NCI-H187 treated with DMSO at 0.1 percent for 48 hours (cell line): Measurements from ENCODE around the gene CSK.

Experiments used
- DNase-seq: peaks from one replicate; lab custom pipeline; 2025; lab: John Stamatoyannopoulos, UW

The CSK gene

DNA sequence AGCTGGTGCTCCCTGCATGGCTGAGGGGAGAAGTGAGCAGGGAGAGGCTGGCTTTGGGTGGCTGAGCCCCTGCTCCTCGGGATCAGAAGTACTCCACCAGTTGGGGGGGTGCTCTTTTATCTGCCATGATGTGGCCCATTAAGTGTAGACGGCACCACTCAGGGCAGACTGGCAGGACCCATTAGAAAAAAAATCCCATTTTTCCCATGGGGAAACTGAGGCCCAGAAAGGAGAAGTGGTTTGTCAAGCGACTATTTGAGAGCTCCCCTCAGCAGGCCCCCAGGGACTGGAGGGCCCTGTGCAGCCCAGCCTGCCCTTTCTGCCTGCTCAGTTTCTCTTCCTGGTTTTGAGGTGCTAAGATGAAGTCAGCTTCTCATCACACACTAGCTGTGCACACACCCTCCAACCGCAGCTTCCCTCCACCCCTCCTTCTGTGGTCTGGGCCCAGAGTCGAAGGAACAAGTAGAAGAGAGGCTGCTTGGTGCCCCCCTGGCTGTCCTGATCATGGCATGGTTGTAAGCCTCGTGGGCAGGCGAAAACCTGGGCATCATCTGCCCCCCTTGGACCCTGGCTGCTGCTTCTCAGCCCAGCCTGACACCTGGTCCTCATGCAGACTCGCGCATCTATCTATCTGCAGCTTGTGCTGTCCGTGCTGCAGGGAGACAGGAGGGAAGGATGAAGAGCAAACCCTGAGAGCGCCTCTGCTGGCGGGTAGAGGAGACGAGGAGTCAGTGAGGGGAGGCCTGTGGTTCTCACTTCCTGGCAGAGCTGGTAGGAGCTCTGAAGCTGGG lies 5.6 kb downstream of the CSK start:
- DNase-seq = no peak

DNA sequence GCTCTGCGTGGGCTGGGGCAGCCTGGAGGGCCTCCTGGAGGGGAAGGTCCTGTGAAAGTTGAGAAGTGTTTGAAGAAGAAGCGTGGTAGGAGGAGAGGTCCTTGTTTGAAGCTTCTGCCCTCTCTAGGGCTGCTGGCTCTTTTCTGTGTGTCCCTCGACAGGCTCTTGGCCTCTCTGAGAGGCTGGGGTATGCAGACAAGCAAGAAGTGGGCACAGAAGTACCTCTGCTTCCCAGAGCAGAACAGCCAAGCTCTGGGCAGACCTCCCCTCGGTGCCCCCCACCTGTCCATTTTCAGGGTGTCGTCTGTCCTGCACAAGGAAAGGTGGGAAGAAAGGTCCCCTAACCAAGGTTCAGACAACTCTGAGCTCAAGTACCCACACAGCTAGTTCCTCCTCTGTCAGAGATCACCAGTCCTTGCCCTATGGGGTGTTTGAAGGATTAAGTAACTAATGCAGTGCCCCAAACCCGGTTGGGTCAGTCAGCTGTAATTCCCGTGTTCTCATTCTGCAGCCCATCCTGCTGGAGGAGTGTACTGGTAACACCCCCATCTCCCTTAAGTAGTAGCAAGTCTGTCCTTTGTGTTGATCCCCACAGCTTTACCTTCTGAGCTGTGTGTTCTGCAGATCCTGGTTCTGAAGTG lies 6.3 kb downstream of the CSK start:
- DNase-seq = no peak

GRCh38 chr15:74788683-74789151 lies 6.8 kb downstream of the CSK start:
- no peak for DNase-seq

DNA sequence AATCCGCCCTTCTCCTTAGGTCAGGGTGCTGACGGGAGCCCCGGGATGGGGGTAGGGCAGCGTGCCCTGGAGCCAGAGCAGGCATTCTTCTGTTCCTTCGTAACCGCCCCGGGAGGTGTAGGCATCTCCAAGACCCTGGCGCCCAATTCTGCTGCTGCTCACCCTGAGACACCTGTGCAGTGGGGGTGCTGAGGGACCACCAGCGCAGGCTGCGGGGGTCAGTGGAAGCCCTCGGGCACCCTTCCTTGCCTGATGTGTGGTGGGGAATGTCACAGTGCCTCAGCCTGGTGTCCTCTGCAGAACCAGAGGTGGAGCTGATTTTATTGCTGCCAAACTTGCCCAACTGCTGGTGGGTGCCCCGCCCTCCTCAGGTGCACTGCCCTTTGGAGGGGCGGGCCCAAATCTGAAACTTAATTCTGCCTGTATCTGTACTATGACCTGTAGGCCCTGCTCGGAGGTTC lies 7.3 kb downstream of the CSK start:
- DNase-seq = no peak

DNA sequence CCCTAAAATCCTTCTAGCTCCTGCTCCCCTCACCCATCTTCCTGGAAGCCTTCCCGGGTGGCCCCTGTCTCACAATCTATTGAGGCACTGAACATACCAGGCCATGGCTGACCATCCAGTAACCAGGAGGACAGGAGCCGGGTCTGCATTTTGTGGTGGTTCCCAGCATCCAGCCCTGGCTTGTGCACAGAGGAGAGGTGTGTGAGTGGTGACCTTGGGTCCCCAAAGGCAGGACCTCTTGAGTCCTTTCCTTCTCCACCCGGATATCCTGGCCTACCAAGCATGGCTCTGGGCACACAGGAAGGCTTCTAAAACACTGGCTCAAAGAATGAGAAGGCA lies 7.8 kb downstream of the CSK start:
- no peak for DNase-seq

DNA sequence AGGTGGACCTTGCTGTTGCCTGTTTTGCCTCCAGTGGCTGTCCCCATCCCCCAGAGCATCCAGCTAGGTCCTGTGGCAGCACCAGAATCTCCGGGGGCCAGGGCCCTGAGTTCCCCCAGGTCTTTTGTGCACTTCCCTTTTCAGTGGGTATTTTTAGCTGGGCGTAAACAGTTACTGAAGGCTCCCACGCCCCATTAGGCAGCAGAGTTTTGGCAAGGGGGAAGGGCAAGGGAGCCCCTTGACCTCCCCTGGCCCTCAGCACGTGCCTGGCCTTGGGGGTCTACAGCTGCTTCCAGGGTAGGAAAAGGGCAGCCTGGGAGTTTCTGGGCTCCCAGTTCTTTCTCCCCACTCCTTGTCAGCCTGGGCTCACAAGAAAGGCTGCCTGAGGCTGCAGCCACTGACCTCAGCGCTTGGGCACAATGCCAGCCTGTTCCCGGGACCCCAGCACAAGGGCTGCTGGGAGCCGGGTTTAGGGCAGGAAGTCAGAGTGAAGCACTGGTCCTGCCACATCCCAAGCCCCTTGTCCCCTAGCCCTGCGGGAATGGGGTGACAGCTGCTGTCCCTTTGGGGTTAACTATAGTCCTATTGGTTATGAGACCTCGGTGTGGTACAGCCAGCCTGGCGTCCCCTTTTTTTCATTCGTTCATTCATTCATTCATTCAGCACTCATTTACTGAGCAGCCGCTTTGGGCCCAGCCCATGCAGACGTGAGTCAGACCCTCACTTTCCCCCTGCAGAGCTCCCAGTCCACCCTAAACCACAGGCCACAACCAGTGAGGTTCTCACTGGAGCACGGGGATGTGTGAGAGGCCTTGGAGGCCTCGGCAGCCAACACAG lies 8.4 kb downstream of the CSK start:
- DNase-seq = no peak

DNA sequence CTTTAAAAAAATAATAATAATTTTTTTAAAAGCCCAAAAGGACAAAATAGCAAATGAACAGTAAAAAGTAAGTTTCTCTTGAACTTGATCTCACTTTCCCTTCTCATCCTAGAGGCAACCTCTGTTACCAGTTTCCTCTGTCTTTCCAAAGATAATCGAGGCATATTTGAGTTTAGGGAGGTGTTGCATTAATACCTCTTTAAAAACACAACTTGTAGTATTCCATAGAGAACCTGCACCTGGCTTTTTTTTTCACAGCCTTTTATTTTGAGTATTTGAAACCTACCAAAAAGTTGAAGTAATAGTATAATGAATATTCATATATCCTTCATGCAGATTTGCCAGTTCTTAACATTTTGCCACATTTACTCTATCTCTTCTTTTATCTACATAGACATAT lies 9.1 kb downstream of the CSK start:
- no peak for DNase-seq

GRCh38 chr15:74791667-74792066 lies 9.8 kb downstream of the CSK start:
- DNase-seq = no peak

DNA sequence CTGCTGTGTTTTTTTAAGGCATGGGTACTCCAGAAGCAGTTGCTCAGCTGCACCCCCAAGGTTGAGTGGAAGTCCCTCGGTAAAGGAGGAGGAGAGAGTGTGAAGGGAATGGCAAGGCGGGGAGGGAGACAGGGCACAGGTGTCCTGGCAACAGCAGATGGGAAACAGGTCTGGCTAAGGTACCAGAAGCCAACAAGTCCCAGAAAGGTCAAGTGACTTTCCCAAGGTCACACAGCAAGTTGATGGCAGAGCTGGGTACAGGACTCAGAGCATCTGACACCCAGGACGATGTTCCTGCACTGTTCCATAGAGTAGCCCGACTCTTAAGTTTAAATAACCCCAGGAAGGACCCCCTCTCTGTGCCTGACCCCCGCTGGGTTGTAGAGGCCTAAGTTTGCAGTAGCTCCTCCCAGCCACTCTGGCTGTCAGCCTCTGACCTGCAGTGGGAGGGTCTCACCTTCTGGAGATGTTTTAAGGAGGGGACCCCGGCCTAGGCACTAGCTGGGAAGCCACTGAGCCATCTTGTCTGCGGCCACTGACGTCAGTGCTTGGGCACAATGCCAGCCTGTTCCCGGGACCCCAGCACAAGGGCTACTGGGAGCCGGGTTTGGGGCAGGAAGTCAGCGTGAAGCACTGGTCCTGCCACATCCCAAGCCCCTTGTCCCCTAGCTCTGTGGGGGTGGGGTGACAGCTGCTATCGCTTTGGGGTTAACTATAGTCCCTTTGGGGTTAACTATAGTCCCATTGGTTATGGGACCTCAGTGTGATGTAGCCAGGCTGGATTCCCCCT lies 10.5 kb downstream of the CSK start:
- DNase-seq = no peak

DNA sequence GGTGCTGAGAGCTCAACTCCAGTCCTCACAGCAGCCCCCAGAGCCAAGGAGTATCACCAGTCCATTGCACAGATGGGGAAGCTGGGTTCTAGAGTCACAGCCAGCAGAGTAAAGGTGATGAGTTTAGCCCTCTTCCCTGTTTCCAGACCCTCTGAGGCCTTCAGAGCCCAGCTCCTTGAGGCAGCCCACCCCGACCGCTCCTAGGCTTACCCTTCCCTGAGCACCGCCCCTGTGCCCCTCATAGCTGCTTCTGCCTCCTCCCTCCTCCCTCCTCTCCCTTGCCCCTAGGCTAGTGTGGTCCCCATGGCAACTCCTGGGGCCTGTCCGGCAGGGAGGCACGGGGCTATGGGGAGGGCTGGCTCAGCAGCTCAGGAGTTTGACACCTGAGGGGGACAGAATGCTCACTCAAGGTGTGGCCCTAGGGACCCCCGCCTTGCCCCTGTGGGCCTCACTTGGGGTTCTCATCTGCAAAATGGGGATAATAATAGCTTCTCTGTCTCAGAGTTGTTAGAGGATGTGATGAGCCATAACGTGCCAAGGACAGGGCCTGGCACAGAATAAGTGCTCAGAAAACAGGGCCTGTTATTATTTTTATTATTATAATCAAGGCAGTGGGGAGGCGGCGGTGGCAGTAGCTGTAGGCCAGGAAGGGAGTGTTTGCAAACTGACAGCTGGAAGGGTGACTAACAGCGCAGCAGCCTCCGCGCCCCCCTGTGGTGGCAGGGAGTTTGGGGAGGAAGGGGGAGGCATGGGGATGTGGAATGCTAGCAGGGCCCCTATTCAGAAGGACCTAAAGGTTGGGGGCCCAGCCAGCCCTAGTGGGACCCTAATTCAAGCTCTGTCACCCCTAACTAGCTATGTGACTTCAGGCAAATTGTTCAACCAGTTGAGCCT lies 11.5 kb downstream of the CSK start:
- DNase-seq = no peak

GRCh38 chr15:74794248-74794969 lies 12.5 kb downstream of the CSK start:
- no peak for DNase-seq

GRCh38 chr15:74794970-74795349 lies 13.1 kb downstream of the CSK start:
- DNase-seq = no peak

DNA sequence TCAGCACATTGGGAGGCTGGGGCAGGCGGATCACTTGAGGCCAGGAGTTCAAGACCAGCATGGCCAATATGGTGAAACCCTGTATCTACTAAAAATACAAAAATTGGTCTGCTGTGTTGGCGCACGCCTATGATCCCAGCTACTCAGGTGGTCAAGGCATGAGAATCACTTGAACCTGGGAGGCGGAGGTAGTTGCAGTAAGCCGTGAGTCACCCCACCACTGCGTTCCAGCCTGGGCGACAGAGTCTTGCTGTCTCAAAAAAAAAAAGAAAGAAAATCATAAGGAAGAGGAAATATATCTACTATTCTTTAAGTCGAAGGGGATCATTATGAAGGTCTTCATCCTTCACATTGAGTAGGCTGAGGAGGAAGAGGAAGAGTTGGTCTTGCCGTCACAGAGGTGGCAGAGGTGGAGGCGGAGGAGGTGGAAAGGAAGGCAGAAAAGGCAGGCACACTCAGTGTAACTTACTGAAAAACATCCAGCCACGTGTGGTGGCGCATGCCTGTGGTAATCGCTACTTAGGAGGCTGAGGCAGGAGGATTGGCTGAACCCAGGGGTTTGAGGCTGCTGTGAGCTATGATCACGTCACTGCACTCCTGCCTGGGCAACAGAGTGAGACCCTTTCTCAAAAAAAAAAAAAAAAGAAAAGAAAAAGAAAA lies 14.2 kb downstream of the CSK start:
- no peak for DNase-seq

DNA sequence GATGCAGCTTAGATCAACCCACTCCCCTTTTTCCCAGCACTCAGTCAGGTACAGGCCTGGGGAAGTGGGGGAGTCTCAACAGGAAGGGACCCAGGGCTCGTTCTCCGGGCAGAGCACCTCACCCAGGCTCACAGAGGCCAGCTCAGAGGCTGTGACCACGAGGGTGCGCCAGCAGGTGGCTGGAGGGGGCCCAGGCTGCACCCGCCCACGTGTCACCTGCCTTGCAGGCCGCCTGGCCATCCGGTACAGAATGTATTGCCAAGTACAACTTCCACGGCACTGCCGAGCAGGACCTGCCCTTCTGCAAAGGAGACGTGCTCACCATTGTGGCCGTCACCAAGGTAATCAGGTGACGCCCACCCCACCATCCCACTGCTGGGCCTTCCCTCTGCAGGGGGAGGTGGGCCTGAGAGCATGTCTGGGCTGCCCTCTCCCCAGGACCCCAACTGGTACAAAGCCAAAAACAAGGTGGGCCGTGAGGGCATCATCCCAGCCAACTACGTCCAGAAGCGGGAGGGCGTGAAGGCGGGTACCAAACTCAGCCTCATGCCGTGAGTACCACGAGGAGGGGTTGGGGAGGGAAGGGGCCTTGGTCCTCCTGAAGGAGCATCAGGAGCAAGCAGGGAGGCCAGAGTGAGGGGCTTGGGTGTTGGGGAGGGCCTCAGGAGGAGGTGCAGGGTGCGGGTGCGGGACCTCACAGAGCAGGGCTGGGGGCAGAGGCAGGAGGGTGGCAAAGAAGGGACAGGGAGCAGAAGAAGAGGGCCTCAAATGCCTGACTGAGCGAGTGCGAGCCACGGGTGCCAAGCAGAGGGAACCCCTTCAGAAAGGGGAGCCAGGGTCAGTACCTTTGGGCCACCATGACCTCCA lies 16.7 kb downstream of the CSK start:
- no peak for DNase-seq

GRCh38 chr15:74799255-74799855 lies 17.5 kb downstream of the CSK start:
- no peak for DNase-seq

GRCh38 chr15:74799856-74800558 lies 18.1 kb downstream of the CSK start:
- DNase-seq = no peak

- DNase-seq = no peak
Measured at GRCh38 chr15:74800559-74801094, 18.7 kb downstream of the CSK start.
